ENCODE measurements around the gene FGF12.

- no peak for TF ChIP-seq CREB5 (CRISPR knock-in tag; IDR thresholded peaks at IDR 0.05; ENCODE audit: low read depth)
- TF ChIP-seq CSRNP3 (CRISPR knock-in tag; IDR thresholded peaks at IDR 0.05), result no peak
- no peak for TF ChIP-seq PPARA (CRISPR knock-in tag; IDR thresholded peaks at IDR 0.05; ENCODE audit: borderline replicate concordance)
Measured at GRCh38 chr3:192275741-192276355, 451.5 kb downstream of the FGF12 start.
